EL (cell line): Measurements from ENCODE around the gene BOLA2B.
A peak's percentile ranks its signal among the peaks of the same experiment; 100 is the strongest.
"Not testable (repeated sequence)": the region's sequence is repeated elsewhere in the genome, so short reads cannot be mapped to it uniquely, and the experiment has no call there.

Source experiments
- DNase-seq: peaks from one replicate; pipeline ENCODE4 v3.0.0-alpha.2; 2016

BOLA2B gene

DNA sequence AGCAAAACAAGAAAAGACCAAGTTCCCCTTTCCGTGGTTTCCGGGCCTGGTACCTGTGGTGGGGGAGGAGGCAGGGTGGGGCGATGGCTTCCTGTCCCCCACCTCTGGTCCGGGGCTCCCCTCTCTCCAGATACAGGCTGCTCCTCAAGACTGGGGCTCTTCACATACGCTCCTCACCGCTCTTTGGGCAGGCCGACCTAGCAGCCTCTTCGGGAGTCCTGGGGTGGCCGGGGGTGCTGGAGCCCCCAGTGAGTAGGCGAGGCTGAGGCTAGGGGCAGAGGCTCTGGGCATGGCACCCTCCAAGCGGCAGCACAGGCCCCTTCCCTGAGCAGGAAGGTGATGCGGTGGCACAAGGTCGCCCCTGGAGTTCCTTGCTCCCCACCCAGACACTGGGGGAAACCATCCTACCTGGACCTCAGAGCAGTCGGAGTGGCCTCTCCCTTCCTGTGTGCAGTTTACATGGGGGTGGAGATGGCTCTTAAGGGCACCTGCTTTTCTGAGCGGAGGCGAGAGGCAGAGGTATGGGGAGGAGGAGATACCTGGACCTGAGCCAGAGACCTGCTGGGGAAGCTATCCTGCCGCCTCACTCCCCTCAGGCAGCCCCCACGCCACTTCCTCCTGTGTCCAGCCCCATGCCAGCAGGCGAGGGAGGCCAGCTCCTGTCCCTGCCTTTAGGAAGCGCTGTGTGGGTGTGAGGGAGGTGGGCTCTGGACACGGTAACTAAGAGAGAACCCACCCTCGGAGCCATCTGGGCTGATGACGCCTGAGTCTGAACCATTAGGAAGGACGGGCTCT, 9.2 kb downstream of the BOLA2B start:
- no peak for DNase-seq

DNA sequence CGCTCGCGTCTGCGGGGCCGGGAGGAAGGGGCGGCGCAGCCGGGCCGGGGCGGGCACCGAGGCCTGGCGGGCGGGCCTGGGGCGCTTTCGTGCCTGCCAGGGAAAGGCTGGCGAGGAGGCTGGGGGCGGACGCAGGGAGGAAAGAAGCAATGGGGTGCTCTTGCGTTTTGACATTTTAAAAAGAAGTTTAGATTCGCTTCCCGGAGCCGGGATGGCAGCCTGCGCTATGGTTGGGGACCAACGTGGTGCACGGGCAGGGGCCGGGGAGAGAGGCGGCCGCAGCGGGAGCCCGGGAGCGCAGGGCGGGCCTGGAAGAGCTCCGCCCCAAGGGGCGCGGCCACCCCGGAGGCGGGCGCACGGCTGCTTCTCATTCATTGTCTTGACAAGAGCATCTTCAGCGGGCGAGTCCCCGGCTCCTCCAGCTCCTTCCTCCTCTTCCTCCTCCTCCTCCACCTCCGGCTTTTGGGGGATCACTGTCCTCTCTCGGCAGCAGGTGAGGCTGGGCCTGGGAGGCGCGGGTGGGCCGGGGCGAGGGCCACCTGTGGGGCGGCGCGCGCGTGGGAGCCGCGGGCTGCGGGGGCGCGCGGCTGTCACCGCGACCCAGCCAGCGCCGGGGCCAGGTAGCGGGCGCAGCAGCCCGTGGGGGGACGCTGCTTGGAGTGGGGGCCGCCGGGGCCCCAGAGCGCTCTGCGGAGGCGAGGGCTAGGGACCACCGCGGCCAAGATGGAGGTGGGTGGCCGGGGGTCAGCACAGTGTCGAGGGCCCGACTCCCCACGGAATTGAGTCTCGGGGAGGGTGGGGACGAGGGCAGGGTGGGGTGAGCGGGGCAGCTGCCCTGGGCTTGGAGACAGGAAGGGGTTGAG, 10.0 kb downstream of the BOLA2B start, which contains the start of gene CORO1A:
Gene CORO1A, plus strand, starts transcription at position 370 of the 863 bp plus-strand sequence. CDS start 1,608 bp downstream, outside the sequence.
- DNase-seq, result peak; percentile 76

DNA sequence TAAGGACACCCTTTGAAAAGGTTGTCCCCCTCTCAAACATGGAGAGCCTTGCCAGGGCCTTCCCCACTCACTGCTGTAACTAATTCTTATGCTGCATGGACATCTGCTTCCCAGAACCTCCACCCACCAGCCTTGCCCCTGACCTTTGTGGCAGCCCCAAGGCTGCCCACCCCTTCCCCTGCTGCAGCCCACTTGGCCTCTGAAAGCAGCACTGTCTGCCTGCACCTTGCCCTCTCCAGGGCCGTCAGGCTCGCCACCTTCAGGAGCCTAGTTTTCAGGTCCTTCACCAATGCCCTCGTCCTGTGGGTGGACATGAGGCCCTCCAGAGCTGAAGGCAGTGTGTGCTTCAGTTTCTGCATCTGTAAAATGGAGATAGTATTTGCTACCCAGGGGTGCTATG, 12.7 kb downstream of the BOLA2B start:
- no peak for DNase-seq

DNA sequence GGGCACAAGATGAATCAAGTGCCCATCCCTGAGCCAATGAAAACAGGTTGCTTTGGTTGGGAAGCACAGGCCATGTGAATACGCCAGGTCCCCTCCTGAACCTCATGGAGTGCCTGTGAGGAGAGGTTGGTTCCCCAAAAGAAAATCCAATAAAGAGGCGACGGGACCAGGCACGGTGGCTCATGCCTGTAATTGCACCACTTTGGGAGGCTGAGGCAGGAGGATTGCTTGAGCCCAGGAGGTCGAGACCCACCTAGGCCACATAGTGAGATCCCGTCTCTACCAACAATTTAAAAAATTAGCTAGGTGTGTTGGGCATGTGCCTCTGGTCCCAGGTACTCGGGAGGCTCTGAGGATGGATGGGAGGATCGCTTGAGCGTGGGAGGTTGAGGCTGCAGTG, 13.5 kb downstream of the BOLA2B start:
- no peak for DNase-seq

DNA sequence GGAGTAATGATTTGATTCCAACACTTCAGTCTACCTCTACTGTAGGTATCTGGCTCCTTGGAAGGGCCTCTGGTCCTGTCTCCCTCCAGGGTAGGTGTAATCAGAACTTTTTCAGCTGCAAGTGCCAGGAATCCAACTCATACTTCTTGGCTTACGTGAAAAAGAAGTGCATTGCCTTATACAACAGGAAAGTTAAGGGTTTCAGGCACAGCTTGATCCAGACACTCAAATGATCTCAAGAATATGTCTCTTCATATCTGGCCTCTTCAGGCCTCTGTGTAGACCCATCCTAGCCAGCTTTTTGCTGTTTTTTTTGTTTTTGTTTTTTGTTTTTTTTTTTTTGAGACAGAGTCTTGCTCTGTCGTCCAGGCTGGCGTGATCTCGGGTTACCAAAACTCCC, 14.3 kb downstream of the BOLA2B start:
- no peak for DNase-seq

DNA sequence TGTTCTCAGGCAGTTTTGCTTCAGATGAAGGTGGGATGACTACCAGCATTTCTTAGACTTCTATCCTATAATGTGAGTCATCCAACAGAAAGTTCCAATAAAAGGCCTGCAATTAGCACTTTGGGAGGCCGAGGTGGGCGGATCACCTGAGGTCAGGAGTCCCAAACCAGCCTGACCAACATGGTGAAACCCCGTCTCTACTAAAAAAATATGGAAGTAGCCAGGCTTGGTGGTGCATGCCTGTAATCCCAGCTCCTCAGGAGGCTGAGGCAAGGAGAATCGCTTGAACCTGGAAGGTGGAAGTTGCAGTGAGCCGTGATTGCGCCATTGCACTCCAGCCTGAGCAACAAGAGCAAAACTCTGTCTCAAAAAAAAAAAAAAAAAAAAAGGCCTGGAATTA, 16.6 kb downstream of the BOLA2B start:
- not testable (repeated sequence) for DNase-seq

DNA sequence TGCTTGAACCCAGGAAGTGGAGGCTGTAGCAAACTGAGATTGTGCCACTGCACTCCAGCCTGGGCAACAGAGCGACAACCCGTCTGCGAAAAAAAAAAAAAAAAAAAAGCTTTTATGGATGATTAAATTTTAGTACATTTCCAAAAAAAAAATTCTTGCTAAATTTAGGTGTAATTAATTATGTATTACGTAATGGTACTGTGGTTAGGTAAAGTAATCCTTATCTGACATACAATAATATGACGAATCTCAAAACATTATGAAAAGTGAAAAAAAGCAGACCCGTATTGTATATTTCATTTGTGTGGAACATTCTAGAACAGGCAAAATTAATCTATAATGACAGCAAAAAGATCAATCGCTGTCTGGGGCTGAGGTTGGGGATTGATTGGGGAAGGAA, 20.4 kb downstream of the BOLA2B start:
- no peak for DNase-seq

DNA sequence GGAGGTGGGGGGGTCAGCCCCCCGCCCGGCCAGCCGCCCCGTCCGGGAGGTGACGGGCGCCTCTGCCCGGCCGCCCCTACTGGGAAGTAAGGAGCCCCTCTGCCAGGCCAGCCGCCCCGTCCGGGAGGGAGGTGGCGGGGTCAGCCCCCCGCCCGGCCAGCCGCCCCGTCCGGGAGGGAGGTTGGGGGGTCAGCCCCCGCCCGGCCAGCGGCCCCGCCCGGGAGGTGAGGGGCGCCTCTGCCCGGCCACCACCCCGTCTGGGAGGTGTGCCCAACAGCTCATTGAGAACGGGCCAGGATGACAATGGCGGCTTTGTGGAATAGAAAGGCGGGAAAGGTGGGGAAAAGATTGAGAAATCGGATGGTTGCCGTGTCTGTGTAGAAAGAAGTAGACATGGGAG, 23.3 kb downstream of the BOLA2B start:
- DNase-seq, result not testable (repeated sequence)

DNA sequence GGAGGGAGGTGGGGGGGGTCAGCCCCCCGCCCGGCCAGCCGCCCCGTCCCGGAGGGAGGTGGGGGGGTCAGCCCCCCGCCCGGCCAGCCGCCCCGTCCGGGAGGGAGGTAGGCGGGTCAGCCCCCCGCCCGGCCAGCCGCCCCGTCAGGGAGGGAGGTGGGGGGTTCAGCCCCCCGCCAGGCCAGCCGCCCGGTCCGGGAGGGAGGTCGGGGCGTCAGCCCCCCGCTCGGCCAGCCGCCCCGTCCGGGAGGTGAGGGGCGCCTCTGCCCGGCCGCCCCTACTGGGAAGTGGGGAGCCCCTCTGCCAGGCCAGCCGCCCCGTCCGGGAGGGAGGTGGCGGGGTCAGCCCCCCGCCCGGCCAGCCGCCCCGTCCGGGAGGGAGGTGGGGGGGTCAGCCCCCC, 24.1 kb downstream of the BOLA2B start:
- not testable (repeated sequence) for DNase-seq

DNA sequence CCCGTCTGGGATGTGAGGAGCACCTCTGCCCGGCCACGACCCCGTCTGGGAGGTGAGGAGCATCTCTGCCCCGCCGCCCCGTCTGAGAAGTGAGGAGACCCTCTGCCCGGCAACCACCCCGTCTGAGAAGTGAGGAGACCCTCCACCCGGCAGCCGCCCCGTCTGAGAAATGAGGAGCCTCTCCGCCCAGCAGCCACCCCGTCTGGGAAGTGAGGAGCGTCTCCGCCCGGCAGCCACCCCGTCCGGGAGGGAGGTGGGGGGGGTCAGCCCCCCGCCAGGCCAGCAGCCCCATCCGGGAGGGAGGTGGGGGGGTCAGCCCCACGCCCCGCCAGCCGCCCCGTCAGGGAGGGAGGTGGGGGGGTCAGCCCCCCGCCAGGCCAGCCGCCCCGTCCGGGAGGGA, 24.7 kb downstream of the BOLA2B start:
- not testable (repeated sequence) for DNase-seq

DNA sequence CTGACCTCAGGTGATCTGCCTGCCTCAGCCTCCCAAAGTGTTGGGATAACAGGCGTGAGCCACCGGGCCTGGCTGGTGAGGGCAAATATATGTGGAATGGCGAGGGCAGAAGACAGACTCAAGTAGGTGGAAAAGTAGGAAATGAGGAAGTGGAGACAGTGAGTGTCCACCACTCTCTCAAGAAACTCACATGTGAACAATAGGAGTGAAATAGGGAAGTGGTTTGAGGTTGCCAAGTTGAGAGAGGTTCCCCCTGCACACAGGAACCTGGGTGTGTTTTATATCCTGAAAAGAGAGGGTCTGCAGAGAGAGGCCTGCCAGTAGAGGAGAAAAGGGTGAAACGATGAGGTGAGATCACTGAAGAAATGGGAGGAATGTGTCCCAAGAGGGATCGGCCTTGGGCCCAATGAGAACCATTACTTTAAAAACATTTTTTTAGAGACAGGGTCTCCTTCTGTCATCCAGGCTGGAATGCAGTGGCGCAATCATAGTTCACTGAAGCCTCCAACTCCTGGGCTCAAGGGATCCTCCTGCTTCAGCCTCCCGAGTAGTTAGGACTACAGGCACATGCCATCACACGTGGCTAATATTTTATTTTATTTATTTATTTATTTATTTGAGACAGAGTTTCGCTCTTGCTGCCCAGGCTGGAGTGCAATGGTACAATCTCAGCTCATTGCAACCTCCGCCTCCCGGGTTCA, 27.1 kb downstream of the BOLA2B start:
- no peak for DNase-seq

DNA sequence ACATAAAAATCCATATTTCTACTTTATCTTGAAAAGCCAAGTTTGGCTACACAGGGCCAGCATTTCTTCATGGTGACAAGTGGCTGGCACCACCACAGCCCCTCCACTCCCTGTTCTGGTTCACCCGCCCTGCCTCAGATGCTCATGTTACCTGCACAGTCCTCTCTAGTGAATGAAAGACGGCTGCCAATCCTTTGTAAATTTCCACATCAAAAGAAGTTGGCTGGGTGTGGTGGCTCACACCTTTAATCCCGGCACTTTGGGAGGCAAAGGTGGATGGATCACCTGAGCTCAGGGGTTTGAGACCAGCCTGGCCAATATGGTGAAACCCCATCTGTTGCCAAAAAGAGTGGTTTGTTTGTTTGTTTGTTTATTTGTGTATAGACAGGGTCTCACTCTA, 29.9 kb downstream of the BOLA2B start:
- no peak for DNase-seq

DNA sequence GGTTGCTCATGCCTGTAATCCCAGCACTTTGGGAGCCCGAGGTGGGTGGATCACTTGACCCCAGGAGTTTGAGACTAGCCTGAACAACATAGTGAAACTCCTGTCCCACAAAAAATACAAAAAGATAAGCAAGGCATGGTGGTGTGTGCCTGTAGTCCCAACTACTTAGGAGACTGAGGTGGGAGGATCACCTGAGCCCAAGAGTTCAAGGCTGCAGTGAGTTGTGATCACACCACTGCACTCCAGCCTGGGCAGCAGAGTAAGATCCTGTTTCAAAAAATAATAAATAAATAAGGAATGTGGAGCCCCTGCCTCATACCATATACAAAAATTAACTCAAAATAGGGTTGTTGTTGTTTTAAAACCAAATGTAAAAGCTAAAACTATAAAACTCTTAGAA, 36.3 kb downstream of the BOLA2B start:
- DNase-seq, result no peak

DNA sequence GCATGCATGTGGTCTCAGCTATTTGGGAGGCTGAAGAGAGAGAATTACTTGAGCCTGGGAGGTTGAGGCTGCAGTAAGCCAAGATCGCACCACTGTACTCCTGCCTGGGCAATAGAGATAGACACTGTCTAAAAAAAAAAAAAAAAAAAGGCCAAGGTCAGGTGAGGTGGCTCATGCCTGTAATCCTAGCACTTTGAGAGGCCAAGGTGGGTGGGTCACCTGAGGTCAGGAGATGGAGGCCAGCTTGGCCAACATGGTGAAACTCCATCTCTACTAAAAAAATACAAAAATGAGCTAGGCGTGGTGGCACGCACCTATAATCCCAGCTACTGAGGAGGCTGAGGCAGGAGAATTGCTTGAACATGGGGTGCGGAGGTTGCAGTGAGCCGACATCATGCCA, 38.3 kb downstream of the BOLA2B start:
- DNase-seq, result no peak

DNA sequence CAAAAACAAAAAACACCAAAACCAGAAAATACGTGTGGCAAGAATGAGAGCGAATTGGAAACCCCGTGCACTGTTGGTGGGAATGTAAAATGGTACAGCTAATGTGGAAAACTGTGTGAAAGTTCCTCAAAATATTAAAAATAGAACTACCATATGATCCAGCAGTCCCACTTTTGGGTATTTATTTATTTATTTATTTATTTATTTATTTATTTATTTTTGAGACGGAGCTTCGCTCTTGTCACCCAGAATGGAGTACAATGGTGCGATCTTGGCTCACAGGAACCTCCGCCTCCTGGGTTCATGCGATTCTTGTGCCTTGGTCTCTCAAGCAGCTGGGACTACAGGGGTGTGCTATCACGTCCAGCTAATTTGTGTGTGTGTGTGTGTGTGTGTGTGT, 40.9 kb downstream of the BOLA2B start:
- no peak for DNase-seq

DNA sequence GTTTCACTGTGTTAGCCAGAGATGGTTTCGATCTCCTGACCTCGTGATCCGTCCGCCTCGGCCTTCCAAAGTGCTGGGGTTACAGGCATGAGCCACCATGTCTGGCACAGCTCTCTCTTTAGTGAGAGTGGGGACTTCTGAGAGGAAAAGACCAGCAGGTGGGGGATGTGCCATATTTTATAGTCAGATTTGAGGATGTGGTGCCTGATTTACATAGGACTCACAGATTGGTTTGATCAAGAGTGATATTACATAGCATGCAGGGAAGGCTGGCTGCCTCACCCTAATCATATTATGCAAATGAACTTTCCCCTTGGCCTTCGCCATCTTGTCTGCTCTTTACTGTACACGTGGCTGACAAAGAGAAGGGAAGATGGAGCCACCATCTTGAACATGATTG, 42.4 kb downstream of the BOLA2B start:
- DNase-seq, result no peak

DNA sequence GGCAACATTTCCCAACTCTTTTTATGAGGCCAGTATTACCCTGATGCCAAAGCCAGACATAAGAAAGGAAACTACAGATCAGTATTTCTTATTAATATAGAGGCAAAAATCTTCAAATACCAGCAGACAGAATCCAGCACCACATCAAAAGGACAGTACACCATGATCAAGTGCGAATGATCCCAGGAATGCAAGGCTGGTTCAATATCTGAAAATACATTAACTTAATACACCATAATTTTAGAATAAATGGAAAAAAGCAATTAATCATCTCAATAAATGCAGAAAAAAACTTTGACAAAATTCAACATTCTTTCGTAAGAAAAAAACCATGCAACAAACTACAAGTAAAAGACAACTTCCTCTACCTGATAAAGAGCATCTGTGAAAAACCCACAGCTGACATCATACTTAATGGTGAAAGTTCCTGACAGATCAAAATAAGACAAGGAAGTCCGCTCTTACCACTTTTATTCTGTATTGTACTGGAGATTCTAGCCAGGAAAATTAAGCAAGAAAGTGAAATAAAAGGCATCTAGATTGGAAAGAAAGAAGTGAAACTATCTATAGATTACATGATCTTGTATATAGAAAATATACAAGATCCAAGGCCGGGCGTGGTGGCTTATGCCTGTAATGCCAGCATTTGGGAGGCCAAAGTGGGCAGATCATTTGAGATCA, 44.1 kb downstream of the BOLA2B start:
- no peak for DNase-seq

DNA sequence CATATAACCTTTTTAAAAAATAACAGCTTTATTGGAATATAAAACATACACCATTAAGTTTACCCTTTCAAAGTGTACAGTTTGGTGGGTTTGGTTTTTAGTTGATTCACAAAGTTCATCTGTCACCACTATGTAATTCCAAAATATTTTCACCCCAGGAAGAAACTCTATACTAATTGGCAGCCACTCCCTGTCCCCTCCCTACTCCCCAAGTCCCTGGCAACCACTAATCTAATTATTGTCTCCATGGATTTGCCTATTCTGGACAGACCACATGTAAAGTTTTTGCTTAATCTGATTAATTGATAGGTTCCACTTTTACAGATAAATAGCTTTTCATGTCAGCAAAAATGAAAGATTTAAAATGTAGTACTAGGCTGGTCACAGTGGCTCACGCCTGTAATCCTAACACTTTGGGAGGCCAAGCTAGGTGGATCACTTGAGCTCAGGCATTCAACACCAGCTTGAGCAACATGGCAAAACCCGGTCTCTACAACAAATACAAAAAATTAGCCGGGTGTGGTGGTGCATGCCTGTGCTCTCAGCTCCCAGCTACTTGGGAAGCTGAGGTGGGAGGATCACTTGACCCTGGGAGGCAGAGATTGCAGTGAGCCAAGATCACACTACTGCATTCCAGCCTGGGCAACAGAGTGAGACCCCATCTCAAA, 45.5 kb downstream of the BOLA2B start:
- no peak for DNase-seq

DNA sequence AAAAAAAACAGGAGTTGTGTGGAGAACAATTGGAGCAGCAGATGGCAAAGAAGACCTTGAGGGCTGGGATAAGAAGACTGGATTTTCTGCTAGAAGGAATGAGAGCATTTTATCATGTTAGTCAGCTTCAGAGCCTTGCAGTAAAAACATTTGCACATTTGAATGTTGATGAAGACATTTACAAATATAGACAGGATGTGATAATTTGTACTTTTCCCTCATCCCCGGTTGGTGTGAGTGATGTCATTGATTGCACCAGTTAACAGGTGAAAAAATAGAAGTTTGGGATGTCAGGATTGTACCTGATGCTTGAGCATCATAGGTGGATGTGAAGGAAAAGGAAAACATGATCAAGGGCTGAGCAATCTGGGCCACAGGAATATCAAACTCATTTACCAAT, 47.8 kb downstream of the BOLA2B start:
- no peak for DNase-seq

DNA sequence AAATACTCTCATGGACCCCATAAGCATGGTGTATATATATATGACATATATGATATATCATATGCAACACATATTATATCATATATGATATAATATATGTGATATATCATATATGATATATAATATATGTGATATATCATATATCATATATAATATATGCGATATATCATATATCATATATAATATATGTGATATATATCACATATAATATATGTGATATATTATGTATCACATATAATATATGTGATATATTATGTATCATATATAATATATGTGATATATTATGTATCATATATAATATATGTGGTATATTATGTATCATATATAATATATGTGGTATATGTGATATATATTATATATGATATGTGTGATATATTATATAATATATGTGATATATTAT, 48.5 kb downstream of the BOLA2B start:
- no peak for DNase-seq

DNA sequence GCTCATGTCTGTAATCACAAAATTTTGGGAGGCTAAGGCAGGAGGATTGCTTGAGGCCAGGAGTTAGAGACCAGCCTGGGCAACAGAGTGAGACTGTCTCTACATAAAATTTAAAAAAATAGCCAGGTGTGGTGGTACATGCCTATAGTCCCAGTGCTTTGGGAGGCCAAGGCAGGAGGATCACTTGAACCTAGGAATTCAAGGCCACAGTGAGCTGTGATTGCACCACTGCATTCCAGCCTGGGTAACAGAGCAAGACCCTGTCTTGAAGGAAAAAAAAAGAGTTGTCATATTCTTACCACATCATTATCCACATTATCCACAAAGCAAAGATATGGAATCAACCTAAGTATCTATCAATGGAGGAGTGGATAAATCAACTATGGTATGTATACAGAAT, 49.4 kb downstream of the BOLA2B start:
- no peak for DNase-seq

DNA sequence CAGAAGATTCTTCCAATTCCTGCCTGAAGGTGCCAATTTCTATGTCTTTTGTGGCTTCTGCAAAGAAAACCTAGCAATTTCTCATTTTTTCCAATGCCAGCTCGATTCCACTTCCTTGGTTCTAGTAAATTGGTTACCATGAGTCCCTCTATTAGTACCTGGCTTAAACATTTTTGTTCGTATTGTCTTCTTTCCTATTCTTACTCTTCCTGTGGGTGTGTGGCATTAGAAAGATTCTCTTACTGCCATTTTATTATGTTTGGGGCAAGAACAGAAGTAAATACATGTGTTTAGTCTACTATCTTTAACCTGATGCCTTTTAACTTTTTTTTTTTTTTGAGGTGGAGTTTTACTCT, 50.1 kb downstream of the BOLA2B start:
- no peak for DNase-seq
